Stimulated activated CD4-positive, alpha-beta T cell treated with anti-CD3 and anti-CD28 coated beads, Interleukin-4, amount 100 ng/mL, for 24 hours (primary cell): ENCODE results near the gene ARMC7.
"Not testable (repeated sequence)": the region's sequence is repeated elsewhere in the genome, so short reads cannot be mapped to it uniquely, and the experiment has no call there.

Experiments
- DNase-seq: peaks from one replicate; pipeline ENCODE4 v3.0.0-alpha.2; 2020

The ARMC7 gene

DNA sequence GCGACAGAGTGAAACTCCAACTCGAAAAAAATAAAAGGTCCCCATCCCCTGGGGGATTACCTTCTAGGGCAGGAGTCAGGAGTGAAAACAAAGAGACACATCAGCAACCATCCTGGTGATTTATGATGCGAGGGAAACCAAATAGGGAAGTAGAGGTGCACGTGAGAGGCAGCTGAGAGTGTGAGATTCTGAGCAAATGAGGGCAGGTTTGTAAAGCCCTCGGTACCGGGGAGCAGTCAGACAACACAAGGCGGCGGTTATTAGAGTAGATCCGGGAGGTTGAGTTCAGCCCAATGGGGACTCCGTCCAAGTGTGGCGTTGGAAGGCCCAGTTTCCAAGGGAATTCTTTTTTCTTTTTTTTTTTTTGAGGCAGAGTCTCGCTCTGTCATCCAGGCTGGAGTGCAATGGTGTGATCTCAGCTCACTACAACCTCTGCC is 7.4 kb upstream of the ARMC7 start:
- DNase-seq = no peak

DNA sequence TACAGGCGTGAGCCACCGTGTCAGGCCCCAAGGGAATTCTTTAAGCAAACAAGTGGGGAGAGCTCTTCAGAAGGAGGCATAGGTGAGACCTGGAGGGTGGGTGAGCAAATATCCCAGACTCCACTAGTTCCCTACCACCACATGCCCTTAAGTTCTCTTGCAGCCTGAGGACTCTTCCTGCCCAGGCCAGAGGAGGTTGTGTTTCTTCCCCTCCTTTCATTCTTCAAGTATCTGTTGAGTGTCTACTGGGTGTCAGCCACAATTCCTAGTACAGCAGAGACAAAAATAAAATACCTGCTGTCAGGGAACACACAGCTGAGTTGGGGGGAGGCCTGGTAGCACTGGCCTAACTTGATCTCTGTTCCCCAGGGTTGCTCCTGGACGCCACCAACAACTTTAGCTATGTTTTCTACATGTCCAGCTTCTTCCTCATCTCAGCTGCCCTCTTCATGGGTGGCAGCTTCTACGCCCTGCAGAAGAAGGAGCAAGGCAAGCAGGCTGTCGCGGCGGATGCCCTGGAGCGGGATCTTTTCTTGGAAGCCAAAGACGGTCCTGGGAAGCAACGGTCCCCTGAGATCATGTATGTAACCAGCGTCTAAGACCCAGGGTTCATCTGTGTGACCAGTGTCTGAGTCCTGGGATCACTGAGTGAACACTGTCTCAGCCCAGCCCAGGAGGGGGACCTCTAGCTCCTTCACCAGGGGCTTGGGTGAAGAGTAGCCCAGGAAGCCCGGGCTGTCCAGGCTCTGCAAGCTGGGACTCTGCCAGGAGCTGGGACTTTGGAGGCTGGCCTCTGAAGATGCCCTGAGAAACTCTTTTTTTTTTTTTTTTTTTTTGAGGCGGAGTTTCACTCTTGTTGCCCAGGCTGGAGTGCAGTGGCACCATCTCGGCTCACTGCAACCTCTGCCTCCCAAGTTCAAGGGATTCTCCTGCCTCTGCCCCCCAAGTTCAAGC is 5.9 kb upstream of the ARMC7 start:
- DNase-seq = no peak

DNA sequence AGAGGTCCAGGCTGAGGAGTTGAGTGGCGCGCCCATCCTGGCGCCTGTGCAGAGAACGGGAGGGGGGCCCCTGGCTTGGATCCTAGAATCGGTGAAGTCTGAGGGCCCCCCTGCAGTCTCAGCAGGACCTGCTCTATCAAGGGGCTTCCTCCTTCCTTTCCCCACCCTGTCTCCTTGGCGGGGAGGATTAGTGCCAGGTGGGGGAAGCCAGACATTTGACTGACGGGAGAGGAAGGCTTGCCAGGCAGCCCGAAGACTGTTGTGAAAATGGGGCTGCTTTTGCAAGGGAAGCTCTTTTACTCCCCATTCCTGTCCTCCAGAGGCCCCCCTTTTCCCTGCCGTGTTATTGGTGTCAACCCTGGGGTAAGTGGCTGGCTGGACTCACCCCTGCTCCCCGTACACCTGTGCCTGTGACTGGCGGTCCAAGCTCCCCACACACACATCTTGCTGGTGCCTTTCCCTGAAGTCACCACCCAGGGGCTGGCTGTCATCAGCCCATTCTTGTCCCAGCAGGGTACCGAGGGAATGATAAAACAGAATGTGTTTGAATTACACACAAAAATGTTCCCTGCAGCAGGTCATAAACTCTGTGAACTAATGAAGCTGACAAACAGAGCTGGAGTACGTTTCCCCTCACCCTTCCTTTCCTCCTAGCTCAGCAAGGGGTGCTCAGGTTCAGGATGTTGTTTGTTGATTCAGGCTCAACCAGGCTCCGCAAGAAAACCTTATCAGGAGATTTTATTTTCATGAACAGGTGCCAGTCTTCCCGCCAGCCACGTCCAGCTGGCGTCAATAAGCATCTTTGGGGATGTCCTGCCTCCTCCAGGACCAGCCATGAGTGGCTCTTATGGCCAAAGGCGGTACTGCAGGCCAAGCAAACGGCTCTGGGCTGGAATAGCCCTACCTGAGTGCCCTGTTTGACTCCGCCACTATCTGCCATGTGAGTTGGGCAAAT is 4.4 kb upstream of the ARMC7 start:
- peak; percentile 36 for DNase-seq

DNA sequence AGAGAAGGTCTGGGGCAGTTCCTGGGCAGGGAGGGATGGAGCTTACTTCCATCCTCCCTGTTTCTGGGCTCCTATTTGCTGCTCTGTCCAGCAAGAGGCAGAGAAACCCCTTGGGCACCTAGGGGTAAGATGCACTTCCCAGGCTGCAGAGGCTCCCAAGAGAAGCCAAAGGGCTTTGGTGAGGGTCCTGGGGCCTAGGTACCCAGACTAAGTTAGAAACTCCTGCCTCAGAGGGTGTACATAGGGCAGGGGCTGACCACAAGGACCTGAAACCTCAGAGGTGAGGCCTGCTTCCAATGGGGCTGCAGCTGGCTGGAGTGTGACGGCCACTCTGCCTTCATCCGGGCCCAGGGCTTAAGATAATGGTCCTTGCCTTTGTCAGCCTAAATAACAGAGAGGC is 1.6 kb upstream of the ARMC7 start:
- DNase-seq = no peak

DNA sequence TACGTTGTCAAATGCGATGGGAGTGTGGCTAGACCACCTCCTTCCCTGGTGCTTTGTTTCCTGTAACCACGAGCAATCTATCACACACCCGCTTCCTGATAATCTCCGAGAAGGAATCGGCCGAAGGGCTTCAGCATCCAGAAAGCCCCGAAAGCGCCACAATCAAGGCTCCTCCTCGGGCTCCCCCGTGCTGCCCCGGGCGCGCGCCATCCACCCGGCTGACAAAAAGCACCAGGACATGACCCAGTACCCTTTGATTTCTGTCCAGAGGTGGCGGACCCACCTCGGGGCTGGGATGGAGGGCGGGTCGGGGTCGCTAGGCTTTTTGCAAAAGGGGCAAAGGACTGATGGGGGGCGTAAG is 743 bp upstream of the ARMC7 start:
- no peak for DNase-seq

DNA sequence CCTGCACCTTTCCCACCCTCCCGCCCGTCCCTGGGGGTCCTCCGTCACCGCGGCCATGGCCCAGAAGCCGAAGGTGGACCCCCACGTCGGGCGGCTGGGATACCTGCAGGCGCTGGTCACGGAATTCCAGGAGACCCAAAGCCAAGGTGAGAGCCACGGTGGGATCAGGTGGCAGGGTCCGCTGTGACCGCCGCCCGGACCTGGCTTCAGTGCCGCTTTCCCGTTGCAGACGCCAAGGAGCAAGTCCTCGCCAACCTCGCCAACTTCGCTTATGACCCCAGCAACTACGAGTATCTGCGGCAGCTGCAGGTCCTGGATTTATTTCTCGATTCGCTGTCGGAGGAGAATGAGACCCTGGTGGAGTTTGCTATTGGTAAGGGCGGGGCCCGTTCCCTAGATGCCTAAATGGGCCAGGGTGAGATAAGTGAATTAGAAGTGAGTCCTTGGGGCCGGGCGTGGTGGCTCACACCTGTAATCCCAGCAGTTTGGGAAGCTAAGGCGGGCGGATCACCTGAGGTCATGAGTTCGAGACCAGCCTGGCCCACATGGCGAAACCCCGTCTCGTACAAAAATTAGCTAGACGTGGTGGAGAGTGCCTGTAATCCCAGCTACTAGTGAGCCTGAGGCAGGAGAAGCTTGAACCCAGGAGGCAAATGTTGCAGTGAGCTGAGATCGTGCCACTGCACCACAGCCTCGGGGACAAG is 617 bp downstream of the ARMC7 start:
- DNase-seq = no peak

DNA sequence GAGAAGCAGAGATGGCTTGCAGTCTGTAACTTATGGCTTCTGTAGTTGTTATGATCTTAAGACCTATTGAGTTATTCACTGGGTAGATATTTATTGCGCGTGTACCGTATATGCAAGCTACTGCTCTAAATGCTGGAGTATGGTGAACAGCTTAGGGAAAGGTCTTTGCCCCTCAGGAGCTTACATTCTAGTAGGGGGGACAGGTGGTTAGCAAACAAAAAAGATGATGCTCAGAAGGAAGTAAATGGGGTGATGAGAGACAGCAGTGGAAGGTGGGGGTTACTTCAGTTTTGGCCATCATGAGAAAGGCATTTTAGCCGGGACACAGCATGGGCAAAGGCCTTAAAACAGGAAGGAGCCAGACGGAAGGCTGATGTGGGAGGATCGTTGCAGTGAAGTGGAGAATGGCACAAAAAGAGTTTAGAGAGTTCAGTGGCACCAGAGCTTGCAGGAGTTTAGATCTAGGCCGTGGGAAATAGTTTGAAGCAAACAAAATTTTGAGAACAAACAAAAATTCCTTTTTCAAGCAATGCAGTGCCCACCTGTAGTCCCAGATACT is 2.1 kb downstream of the ARMC7 start:
- no peak for DNase-seq

DNA sequence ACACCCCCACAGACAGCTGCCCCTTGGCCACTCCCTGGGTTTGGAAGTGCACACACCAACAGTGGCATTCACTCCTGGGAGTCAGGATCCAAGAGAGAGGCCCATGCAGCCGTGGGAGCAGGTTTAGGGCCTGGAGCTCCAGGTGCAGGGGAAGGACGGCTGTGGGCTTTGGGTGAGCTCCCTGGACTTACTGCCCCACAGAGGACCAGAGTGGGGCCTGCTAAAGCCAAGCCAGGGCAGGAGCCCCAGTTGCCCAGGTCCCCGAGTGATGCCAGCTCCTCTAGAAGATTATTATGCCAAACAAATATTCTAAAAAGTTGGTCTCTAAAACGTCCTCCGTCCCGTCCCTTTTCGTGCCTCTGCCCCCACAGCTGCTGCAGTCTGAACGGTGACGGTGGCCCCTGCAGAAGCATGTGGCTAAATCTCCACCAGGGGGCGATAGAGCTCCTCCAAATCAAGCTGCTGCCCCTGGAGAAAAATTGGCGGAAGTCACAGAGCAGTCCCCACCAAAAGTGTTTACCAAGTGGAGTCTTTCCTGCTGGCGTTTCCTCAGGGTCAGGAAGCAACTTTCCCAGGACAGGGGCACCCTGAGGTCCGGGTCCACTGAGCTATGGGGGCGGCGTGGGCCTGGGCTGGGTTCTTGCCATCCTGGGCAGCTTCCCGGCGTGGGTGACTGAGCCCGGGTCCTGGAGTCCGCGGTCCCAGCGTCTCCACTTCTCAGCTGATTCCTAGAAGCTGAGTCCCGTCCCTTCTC is 4.2 kb downstream of the ARMC7 start:
- peak; percentile 94 for DNase-seq

DNA sequence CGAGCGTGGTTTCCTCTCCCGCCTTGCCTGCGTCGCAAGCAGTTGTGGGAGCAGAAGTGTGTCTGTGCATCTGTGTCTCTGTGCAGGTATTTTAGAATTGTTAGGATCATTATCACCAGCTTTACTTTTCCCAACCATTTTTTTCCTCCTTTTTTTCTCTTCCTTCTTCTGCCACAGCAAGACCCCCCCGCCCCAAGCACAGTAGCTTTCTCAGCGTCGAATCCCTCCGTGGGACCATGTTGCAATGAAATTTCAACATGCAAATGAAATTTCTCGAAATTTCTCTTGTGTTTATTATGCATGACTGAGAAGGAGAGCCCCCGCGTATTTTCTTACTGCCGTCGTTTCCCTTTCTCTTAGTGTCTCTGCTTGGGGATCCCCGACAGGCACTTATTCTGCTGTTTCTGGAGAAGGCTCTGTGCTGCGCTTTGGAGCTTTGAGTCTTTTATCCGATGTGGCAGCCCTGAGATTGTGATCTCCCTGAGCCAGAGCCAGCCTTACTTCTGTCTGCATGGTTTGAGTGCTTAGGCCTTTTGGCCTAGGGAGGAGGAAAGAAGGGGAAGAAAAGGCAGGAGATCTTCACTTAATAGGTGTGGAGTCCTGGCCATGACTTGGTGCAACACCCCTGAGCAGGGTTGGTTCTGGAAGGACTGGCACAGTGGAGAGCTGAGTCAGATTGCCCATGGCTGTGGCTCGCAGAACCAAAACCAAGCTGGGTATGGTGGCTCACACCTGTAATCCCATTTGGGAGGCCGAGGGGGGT is 5.0 kb downstream of the ARMC7 start:
- no peak for DNase-seq

DNA sequence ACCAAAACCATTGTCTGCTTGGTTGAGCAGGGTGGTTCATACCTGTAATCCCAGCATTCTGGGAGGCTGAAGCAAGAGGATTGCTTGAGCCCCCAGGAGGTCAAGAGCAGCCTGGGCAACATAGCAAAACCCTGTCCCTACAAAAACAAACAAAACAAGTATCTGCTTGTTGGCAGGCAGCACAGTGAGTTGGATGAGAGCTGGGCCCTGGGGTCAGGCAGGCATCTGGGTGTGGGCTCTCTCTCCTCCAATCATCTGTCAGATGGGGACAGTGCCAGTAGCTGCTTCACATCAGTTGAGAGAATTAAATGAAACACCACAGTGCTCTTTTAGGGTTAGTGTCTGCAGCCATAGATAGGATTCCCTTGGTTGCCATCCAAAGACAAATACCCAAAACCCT is 5.8 kb downstream of the ARMC7 start:
- no peak for DNase-seq

DNA sequence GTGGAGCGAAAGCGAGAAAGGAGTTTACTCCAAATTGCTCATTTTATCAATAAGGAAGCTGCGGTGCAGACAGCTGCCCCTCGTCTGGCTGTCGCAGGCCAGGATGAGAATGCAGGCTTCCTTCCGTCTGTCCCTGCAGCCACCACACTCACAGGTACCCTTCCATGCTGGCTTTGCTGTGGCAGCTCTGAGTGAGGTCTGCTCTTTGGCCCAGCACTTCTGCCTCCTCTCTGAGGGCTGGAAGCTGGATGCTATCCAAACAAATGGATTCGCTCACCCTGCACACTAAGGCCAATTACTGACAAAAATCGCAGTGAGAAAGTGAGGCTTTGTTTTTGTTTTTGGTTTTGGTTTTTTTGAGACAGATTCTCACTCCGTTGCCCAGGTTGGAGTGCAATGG is 7.0 kb downstream of the ARMC7 start:
- DNase-seq = no peak

DNA sequence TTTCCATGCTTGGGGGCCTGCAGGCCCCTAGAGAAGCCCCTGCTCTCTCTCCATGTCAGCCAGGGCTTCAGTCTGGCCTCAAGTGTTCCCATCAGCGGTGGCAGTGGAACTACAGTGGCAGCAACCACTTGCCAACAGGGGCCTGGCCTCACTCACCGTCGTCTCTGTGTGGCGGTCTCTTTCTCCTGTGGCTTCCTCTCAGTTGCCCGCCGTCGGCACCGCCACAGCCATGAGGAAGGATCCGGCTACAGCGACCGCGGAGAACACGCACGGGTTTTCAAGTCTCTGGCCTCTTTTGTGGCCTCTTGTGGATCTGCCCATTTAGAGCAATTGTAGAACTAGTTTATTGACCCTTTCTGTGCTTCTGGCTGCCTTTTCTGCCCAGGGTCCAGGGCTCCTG is 8.5 kb downstream of the ARMC7 start:
- DNase-seq = no peak

DNA sequence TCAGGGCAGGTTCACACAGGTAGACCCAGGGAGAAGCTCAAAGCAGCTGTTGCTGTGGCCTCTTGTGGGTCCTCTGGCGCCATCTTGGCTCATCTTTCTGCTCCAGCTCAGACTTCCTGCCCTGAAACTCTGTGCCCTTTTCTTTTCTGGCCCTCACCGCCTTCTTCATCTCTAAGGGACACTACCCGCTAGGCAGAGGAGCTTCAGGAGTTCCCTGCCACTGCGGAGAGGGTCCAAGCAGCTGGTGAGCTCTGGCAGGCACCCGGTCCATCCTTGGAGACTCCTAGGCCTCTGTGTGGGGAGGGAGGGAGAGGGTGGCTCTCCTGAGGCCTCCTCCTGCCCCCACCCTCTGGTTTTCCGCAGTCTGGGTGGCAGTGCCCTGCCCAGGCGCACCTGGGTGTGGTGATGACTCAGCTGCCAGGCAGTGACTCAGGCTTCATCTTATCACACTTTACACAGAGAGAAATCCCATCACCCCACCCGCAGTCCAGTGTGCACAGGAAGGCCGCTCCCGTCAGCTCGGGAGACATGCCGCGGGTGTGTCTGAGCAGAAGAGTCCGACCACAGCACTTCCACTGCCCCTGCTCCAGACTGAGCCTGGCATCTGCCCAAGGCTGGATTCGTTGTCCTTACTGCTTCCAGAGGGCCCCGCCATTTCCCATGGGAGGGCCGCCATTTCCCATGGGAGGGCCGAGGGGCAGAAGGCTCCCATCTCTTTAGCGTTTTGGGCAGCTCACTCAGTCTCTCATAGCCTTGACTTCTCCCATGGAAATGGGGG is 14.5 kb downstream of the ARMC7 start:
- peak; percentile 67 for DNase-seq

DNA sequence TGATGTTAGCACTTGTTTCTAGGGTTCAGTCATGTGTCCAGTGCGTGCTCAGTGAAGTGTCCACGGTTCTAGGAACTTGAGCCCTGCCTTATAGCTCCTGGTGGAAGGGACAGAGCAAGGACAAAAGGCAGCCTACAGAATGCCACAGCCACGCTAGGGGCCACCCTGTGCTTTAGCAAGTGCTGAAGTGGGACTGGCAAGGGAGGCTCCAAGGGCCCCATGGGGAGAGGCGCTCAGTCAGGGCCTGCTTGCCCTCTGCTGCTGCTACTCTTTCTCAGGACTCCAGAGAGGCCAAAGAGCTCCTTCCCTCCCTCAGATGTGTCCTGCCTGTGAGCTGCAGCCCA is 15.0 kb downstream of the ARMC7 start:
- DNase-seq = no peak

DNA sequence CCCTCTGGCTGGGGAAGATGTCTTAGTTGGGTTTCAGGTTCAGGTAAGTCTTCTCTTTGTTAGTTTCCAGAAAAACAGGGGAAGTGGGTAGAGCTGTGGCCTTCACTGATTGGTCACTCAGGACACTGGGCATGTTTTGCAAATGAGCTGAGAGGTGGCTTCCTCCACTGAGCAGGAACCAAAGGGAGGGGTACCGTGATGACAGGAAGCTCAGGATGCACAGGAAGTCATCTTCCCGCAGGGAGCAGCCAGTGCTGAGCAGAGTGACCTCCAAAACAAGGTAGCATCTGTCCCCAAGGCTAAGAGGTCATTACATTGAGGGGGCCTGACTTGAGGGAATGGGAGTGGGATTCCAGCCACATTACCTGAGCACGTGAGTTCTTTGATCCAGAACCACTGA is 16.2 kb downstream of the ARMC7 start:
- DNase-seq = no peak

DNA sequence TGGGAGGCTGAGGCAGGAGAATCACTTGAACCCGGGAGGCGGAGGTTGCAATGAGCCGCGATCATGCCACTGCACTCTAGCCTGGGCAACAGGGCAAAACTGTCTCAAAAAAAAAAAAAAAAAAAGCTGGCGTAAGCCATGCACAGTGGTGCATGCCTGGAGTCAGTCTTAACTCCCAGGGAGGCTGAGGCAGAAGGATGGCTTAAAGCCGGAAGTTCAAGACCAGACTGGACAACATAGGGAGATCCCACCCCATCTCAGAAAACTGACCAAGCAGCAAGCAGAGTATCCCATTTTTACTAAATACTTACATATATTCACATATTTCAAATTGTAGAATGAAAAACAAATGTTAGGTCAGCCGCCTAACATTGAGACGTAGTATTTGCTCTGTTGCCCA is 17.2 kb downstream of the ARMC7 start:
- no peak for DNase-seq

DNA sequence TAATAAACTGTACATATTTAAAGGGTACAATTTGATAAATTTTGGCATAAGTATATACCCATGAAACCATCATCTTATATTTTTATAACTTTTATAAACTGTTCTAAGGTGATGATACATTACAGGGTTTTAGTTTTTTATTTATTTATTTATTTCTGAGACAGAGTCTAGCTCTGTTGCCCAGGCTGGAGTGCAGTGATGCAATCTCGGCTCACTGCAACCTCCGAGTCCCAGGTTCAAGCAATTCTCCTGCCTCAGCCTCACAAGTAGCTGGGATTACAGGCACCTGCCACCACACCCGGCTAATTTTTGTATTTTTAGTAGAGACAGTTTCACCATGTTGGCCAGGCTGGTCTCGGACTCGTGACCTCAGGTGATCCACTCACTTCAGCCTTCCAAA is 18.2 kb downstream of the ARMC7 start:
- DNase-seq = not testable (repeated sequence)

DNA sequence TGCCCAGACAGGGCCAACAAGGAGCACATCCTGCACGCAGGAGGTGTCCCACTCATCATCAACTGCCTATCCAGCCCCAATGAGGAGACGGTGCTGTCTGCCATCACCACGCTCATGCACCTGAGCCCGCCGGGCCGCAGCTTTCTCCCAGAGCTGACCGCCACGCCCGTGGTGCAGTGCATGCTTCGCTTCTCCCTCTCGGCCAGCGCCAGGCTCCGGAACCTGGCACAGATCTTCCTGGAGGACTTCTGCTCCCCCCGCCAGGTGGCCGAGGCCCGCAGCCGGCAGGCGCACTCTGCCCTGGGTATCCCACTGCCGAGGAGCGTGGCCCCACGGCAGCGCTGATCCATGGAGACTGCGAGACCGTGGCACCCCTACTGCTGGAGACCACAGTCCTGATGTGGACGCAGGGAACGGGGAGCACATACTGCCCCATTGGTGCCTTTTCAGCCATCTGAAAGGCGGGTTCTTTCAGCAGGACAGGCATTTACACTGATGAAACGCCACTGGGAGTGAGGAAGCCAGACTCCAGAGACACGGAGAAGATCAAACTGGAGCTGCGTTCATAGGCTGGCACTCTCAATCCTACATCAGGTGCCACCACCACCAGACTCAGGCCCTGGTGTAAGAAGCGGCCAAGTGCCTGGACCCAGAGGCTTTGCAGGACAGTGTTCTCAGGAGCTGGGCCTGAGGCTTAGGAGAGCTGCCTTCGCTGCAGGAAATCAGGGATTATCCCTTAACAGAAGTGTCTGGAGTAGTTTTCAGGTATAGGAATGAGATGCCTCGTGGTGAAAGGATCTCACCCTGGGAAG is 19.1 kb downstream of the ARMC7 start:
- DNase-seq = no peak

DNA sequence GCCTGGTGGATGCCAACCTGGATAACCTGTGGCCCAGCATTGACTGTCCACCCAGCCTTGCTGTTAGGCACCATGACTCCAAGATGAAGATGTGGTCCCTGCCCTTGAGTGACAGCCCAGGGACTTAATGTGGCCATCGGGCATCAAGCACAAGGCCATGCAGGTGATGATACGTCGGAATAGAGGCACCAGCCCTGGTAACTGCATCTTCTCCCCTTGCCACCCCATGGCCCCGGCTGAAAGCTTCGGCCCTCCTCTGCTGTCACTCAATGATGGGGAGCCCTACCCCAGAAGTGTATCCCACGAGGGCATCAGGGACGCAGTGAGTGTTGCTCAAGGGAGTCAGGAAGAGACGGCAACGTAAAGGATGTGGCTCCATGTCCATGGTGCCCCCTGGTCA is 19.8 kb downstream of the ARMC7 start:
- DNase-seq = no peak
